GM04503 (cell line): Measurements from ENCODE around the gene MYD88.
"Not testable (repeated sequence)": the region's sequence is repeated elsewhere in the genome, so short reads cannot be mapped to it uniquely, and the experiment has no call there.

Experiments used
- DNase-seq: peaks from one replicate; pipeline ENCODE4 v3.0.0-alpha.2; 2012; ENCODE audit warnings: low read depth

MYD88 gene

GRCh38 chr3:38126121-38126892, 12.2 kb upstream of the MYD88 start:
- DNase-seq: no peak

GRCh38 chr3:38127611-38128302, 10.7 kb upstream of the MYD88 start:
- DNase-seq: no peak

- no peak for DNase-seq
These were observed 10.2 kb upstream of the MYD88 start for GRCh38 chr3:38128303-38128655.

- DNase-seq: no peak
These were observed 9.4 kb upstream of the MYD88 start for GRCh38 chr3:38129058-38129457.

GRCh38 chr3:38130631-38131065, 7.8 kb upstream of the MYD88 start:
- no peak for DNase-seq

GRCh38 chr3:38131621-38132369, 6.7 kb upstream of the MYD88 start:
- no peak for DNase-seq

- DNase-seq: no peak
These were observed 5.3 kb upstream of the MYD88 start for GRCh38 chr3:38133209-38133556.

GRCh38 chr3:38133557-38134405, 4.7 kb upstream of the MYD88 start:
- no peak for DNase-seq

GRCh38 chr3:38134517-38135143, 3.8 kb upstream of the MYD88 start:
- DNase-seq: not testable (repeated sequence)

GRCh38 chr3:38135621-38136277, 2.7 kb upstream of the MYD88 start:
- not testable (repeated sequence) for DNase-seq

- DNase-seq: no peak
These were observed 2.1 kb upstream of the MYD88 start for GRCh38 chr3:38136393-38136776.

- peak; percentile 93 for DNase-seq
These were observed 1.5 kb upstream of the MYD88 start, which contains the start of gene ACAA1 for GRCh38 chr3:38136777-38137614. TSS of gene ACAA1 (minus strand) at chr3:38137127. CDS start at chr3:38137035, 92 bp downstream.

GRCh38 chr3:38137615-38138348, 679 bp upstream of the MYD88 start:
- DNase-seq: no peak

- DNase-seq: no peak
These were observed 730 bp downstream of the MYD88 start for GRCh38 chr3:38139191-38139590.

GRCh38 chr3:38139652-38140051, 1.2 kb downstream of the MYD88 start:
- no peak for DNase-seq

GRCh38 chr3:38140326-38141172, 2.1 kb downstream of the MYD88 start:
- no peak for DNase-seq

GRCh38 chr3:38141173-38141951, 2.9 kb downstream of the MYD88 start:
- no peak for DNase-seq

- no peak for DNase-seq
These were observed 3.5 kb downstream of the MYD88 start for GRCh38 chr3:38141952-38142273.
